ENCODE results near the gene POLDIP2.

DNA sequence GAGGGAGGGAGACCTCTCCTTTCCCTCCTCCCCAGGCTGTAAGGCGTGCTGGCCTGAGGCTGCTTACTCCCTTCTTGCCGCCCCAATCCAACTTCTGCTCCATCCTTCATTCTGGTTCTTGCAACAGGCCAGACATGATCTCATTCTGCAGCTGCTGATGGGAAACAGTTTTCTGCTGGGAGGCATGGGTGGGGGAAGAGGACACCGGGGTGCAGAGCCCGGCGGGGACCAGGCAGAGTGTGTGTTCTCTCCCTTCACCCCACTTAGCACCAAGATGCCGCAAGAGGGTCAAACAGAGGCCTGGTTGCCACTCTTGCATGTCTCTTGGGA is 15.6 kb upstream of the POLDIP2 start:
- TF ChIP-seq, protein P1, sequence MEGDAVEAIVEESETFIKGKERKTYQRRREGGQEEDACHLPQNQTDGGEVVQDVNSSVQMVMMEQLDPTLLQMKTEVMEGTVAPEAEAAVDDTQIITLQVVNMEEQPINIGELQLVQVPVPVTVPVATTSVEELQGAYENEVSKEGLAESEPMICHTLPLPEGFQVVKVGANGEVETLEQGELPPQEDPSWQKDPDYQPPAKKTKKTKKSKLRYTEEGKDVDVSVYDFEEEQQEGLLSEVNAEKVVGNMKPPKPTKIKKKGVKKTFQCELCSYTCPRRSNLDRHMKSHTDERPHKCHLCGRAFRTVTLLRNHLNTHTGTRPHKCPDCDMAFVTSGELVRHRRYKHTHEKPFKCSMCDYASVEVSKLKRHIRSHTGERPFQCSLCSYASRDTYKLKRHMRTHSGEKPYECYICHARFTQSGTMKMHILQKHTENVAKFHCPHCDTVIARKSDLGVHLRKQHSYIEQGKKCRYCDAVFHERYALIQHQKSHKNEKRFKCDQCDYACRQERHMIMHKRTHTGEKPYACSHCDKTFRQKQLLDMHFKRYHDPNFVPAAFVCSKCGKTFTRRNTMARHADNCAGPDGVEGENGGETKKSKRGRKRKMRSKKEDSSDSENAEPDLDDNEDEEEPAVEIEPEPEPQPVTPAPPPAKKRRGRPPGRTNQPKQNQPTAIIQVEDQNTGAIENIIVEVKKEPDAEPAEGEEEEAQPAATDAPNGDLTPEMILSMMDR (IDR thresholded peaks at IDR 0.05): no peak
- TF ChIP-seq POLR2A (IDR thresholded peaks at IDR 0.05): no peak
- no peak for TF ChIP-seq POLR2AphosphoS5 (IDR thresholded peaks at IDR 0.05)
